ENCODE data around the gene CHGA.

The CHGA gene

DNA sequence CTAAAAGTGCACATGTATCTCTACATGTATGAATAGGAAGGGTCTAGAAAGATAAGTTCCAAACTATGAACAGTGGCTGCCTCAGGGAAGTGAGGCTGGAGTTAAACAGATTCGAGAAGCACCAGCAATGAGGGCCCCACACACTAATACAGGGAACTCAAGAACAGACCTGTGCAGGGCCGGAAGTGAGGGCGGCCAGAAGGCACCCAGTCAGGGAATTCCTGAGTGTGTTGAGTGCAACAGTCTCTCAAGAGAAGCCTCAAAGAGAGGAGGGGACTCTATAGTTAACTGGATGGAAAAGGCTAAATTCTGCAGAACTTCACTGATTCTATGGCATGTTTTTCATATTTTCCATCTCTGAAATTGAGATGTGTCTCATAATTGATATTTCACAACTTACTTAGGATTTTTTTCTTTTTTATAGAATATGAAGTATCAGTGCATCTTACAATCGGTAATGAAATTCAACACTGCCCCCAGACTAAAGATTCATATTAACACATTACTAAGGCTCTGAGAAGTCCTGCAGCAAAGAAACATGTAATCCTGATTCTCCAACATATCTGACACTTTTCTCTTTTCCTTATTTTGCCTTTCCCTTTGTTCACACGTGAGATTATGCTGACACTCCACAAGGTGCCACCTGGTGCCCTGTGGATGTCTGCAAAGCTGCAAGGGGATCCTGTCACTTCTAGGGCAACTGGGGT is 61.3 kb downstream of the CHGA start:
- no peak for DNase-seq
